Measurements from ENCODE around the gene FXR2.

The FXR2 gene

GRCh38 chr17:7570351-7570750 lies 44.3 kb downstream of the FXR2 start:
- DNase-seq (ENCODE audit: low spot score): no peak

GRCh38 chr17:7569571-7569970 lies 45.1 kb downstream of the FXR2 start:
- no peak for DNase-seq (ENCODE audit: low spot score)

- no peak for DNase-seq (ENCODE audit: low spot score)
Measured at GRCh38 chr17:7563115-7563869, 51.4 kb downstream of the FXR2 start.

GRCh38 chr17:7562208-7562605 lies 52.5 kb downstream of the FXR2 start:
- no peak for DNase-seq (ENCODE audit: low spot score)

GRCh38 chr17:7561589-7562207 lies 53.0 kb downstream of the FXR2 start, which contains the start of gene SENP3:
SENP3 (plus strand) TSS chr17:7561919; CDS start chr17:7563077, 1,158 bp downstream.
- peak; percentile 89 for DNase-seq (ENCODE audit: low spot score)

- DNase-seq (ENCODE audit: low spot score): peak; percentile 90
Measured at GRCh38 chr17:7561028-7561575, 53.6 kb downstream of the FXR2 start.

- DNase-seq (ENCODE audit: low spot score): peak; percentile 77
Measured at GRCh38 chr17:7560172-7561027, 54.3 kb downstream of the FXR2 start.

- no peak for DNase-seq (ENCODE audit: low spot score)
Measured at GRCh38 chr17:7559320-7560171, 55.2 kb downstream of the FXR2 start.

GRCh38 chr17:7558544-7559319 lies 56.0 kb downstream of the FXR2 start, which contains the start of gene TNFSF13:
TNFSF13 (plus strand) TSS chr17:7558750; CDS start chr17:7559040, 290 bp downstream.
- DNase-seq (ENCODE audit: low spot score): no peak

- no peak for DNase-seq (ENCODE audit: low spot score)
Measured at GRCh38 chr17:7557775-7558543, 56.7 kb downstream of the FXR2 start.

- DNase-seq (ENCODE audit: low spot score): no peak
Measured at GRCh38 chr17:7557147-7557764, 57.4 kb downstream of the FXR2 start.

GRCh38 chr17:7556627-7557026 lies 58.1 kb downstream of the FXR2 start:
- no peak for DNase-seq (ENCODE audit: low spot score)

- no peak for DNase-seq (ENCODE audit: low spot score)
Measured at GRCh38 chr17:7555320-7555948, 59.3 kb downstream of the FXR2 start.

GRCh38 chr17:7553356-7553755 lies 61.3 kb downstream of the FXR2 start:
- DNase-seq (ENCODE audit: low spot score): no peak

- DNase-seq (ENCODE audit: low spot score): no peak
Measured at GRCh38 chr17:7552621-7553051, 62.1 kb downstream of the FXR2 start.

GRCh38 chr17:7551396-7551795 lies 63.3 kb downstream of the FXR2 start:
- no peak for DNase-seq (ENCODE audit: low spot score)

- DNase-seq (ENCODE audit: low spot score): no peak
Measured at GRCh38 chr17:7550344-7550743, 64.4 kb downstream of the FXR2 start.

- no peak for DNase-seq (ENCODE audit: low spot score)
Measured at GRCh38 chr17:7549401-7550055, 65.2 kb downstream of the FXR2 start.
